Measurements from ENCODE around the gene SLC12A2. TPM values are rescaled to one million over a fixed set of nuclear protein-coding genes. Genes with fewer than 3 reads are reported as not detected.
A peak's percentile ranks its signal among the peaks of the same experiment; 100 is the strongest.

SLC12A2 gene
- total RNA-seq, 1 donor from 2014 or later = 25.7 TPM

DNA sequence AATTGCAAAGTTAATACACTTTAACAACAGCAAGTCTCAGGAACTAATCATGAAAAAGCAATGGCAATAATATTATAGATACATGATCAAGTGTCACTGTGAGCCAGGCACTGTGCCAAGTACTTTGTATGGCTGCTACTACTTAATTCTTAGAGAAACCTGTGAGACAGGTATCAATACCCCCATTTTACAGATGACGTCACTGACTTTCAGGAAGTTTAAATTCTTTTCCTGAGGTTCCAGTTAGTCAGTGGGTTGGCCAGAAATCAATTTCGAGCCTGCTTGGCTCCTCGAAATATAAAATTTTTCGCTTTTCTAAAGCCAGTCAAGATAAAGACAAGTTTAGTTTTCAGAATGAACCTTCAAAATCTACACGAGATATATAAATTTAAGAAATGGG, 130.3 kb downstream of the SLC12A2 start:
- no peak overlapping the region for H3K27ac Mint-ChIP-seq (ENCODE audit: unreplicated experiment)
- peaks cover 4% of the 10 kb centered on the region for H3K27me3 Mint-ChIP-seq (ENCODE audit: low read depth)
- H3K4me3 Mint-ChIP-seq (ENCODE audit: unreplicated experiment) = no peak overlapping the region
- TF ChIP-seq, protein P1, sequence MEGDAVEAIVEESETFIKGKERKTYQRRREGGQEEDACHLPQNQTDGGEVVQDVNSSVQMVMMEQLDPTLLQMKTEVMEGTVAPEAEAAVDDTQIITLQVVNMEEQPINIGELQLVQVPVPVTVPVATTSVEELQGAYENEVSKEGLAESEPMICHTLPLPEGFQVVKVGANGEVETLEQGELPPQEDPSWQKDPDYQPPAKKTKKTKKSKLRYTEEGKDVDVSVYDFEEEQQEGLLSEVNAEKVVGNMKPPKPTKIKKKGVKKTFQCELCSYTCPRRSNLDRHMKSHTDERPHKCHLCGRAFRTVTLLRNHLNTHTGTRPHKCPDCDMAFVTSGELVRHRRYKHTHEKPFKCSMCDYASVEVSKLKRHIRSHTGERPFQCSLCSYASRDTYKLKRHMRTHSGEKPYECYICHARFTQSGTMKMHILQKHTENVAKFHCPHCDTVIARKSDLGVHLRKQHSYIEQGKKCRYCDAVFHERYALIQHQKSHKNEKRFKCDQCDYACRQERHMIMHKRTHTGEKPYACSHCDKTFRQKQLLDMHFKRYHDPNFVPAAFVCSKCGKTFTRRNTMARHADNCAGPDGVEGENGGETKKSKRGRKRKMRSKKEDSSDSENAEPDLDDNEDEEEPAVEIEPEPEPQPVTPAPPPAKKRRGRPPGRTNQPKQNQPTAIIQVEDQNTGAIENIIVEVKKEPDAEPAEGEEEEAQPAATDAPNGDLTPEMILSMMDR (IDR thresholded peaks at IDR 0.05) = no peak
- peaks cover 24% of the 10 kb centered on the region for H3K4me1 Mint-ChIP-seq (ENCODE audit: low read depth)
- H3K9me3 Mint-ChIP-seq (ENCODE audit: low read depth) = no peaks in the 10 kb centered on the region
- no peaks in the 10 kb centered on the region for H3K36me3 Mint-ChIP-seq (ENCODE audit: low read depth)
- DNase-seq (ENCODE audit: low spot score) = no peak

DNA sequence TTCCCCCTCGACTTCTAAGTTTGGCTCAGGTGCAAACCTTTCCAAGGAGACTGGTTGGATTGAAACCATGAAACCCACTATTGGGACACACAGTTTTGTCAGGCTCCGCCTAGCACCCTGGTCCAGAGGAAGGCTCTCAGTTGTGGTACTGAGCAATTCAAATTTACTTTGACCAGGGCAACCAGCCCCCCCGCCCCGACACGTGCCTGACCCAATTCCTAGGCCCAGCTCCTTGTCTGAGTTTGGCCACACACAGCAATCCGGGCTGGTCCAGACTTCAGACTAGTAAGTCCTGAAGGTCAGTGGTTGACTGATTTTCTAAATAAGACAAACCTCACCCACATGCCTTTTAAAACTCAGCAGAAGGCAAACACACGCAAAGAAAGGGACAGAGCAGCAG, 132.7 kb downstream of the SLC12A2 start:
- no peak for DNase-seq (ENCODE audit: low spot score)
- Mint-ChIP-seq H3K27ac (ENCODE audit: unreplicated experiment) (peak overlapping the region; percentile 88), H3K9me3 (ENCODE audit: low read depth) (peaks cover 6% of the 10 kb centered on the region), H3K4me3 (ENCODE audit: unreplicated experiment) (no peak overlapping the region), H3K36me3 (ENCODE audit: low read depth) (no peaks in the 10 kb centered on the region), H3K4me1 (ENCODE audit: low read depth) (peaks cover 24% of the 10 kb centered on the region), H3K27me3 (ENCODE audit: low read depth) (peaks cover 4% of the 10 kb centered on the region)
- TF ChIP-seq, protein P1 (IDR thresholded peaks at IDR 0.05) = no peak

DNA sequence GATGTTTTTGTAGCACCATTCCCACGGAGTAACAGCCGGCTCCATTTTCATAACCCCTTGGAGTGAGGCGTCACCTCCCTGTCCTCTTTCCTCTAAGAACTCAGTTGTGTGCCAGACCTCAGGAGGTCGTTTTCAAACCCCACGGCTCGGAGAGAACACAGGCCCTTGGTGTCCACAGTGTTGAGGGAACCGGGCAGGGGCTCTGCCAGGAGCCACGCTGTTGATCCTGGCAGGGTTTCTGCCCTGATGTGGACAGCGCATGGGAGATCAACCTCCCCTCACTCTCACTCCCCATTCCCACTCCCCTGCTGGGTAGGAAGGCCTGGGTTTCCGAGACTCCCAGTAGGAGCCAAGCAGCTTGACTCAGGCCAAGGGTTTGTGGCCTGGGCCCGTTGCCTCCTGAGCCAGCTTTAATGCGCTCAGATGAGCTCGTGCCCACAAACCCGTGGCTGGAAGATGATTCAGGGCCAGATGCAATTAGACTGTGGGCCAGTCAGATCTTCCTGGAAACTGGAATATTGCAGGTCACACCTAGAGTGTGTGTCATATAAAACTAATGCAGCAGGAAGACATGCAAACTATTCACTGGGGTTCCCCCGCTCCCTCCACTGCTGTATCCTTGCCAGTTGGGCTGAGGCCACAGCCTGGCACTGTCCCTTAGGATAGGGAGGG, 133.4 kb downstream of the SLC12A2 start:
- peak overlapping the region; percentile 88 for H3K27ac Mint-ChIP-seq (ENCODE audit: unreplicated experiment)
- peaks cover 24% of the 10 kb centered on the region for H3K4me1 Mint-ChIP-seq (ENCODE audit: low read depth)
- peak overlapping the region; percentile 3 for H3K4me3 Mint-ChIP-seq (ENCODE audit: unreplicated experiment)
- TF ChIP-seq, protein P1 (IDR thresholded peaks at IDR 0.05) = no peak
- DNase-seq (ENCODE audit: low spot score) = peak; percentile 92
- H3K36me3 Mint-ChIP-seq (ENCODE audit: low read depth) = no peaks in the 10 kb centered on the region
- peaks cover 6% of the 10 kb centered on the region for H3K9me3 Mint-ChIP-seq (ENCODE audit: low read depth)
- peaks cover 5% of the 10 kb centered on the region for H3K27me3 Mint-ChIP-seq (ENCODE audit: low read depth)

DNA sequence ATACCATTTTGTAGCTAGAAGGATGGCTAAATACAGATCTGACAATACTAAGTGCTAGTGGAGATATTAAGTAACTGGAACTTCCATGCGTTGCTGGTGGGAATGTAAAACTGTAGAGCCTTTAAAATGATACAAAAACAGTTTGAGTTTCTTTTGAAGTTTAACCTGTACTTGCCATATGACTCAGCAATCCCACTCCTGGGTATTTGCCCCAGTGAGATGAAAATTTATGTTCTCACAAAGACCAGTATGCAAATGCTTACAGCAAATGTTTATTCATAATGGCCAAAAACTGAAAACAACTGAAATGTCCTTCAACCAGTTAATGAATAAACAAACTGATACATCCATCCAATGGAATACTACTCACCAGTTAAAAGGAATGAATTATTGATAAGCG, 137.3 kb downstream of the SLC12A2 start:
- TF ChIP-seq, protein P1 (IDR thresholded peaks at IDR 0.05) = no peak
- no peak for DNase-seq (ENCODE audit: low spot score)
- no peak overlapping the region for H3K27ac Mint-ChIP-seq (ENCODE audit: unreplicated experiment)
- H3K9me3 Mint-ChIP-seq (ENCODE audit: low read depth) = peaks cover 6% of the 10 kb centered on the region
- no peaks in the 10 kb centered on the region for H3K36me3 Mint-ChIP-seq (ENCODE audit: low read depth)
- H3K4me1 Mint-ChIP-seq (ENCODE audit: low read depth) = peaks cover 31% of the 10 kb centered on the region
- no peak overlapping the region for H3K4me3 Mint-ChIP-seq (ENCODE audit: unreplicated experiment)
- peaks cover 14% of the 10 kb centered on the region for H3K27me3 Mint-ChIP-seq (ENCODE audit: low read depth)

DNA sequence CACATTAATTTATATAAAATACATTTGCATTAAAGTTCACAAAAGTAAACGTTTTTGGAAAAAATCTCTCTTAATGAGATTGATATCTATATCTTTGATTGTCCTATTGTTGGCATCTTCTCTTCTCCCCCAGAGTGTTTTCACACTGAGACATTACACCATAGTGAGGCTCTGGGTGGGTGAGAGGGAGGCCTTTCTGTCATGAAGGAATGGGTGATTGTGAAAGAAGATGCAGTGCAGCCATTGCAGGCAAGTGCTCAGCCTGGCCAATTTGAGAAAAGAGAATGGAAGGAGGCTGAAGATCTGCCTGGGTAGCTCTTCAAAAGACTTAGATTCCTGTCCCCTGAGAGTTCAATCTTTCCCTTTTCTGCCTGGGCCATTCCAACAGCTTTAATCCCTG, 140.8 kb downstream of the SLC12A2 start:
- Mint-ChIP-seq H3K36me3 (ENCODE audit: low read depth) (no peaks in the 10 kb centered on the region), H3K9me3 (ENCODE audit: low read depth) (peaks cover 6% of the 10 kb centered on the region), H3K27me3 (ENCODE audit: low read depth) (peaks cover 14% of the 10 kb centered on the region), H3K27ac (ENCODE audit: unreplicated experiment) (no peak overlapping the region), H3K4me3 (ENCODE audit: unreplicated experiment) (no peak overlapping the region), H3K4me1 (ENCODE audit: low read depth) (peaks cover 33% of the 10 kb centered on the region)
- TF ChIP-seq, protein P1 (IDR thresholded peaks at IDR 0.05) = no peak
- no peak for DNase-seq (ENCODE audit: low spot score)
